Suppressor macrophage treated with lipopolysaccharide for 1 hour (primary cell): Measurements from ENCODE around the gene UHRF1.
"Not testable (repeated sequence)": the region's sequence is repeated elsewhere in the genome, so short reads cannot be mapped to it uniquely, and the experiment has no call there.

Experiments used
- DNase-seq, 3 donors: peaks; one replicate each; pipeline ENCODE4 v3.0.0-alpha.2; 2020 to 2022

Gene UHRF1

GRCh38 chr19:4900879-4901278, 8.4 kb upstream of the UHRF1 start:
- not testable (repeated sequence) for DNase-seq

- no peak for DNase-seq
Observed at GRCh38 chr19:4902796-4903195, 6.5 kb upstream of the UHRF1 start, which contains the start of gene ARRDC5. TSS of gene ARRDC5 (minus strand) at chr19:4902896. CDS start at chr19:4902825, 71 bp downstream.

DNA sequence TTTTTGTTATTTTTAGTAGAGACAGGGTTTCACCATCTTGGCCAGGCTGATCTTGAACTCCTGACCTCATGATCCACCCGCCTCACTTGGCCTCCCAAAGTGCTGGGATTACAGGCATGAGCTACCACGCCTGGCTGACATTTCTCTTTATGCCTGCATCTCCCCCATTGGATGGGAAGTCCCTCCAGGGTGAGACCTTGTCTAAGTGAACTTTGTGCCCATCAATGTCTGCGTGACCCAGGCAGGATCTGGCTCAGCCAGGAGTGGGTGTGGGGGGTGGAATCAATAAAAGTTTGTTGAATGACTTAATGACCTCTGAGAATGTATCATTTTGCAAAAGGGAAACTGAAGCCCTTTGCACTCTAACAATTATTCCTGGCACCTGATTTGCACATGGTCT, 4.8 kb upstream of the UHRF1 start:
- DNase-seq = peak in 1 of 3 donors; percentile 32

DNA sequence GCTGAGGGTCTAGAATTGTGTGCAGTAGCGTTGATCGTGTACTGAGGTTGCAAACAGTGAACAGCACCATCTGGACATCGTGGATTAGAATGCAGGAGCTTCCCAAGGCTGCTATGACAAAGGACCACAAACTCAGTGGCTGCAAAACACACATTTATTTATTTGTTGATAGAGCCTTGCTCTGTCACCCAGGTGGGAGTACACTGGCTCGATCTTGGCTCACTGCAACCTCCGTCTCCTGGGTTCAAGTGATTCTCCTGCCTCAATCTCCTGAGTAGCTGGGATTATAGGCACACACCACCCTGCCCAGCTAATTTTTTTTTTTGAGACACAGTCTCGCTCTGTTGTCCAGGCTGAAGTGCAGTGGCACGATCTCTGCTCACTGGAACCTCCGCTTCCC, 2.3 kb upstream of the UHRF1 start:
- DNase-seq = no peak

DNA sequence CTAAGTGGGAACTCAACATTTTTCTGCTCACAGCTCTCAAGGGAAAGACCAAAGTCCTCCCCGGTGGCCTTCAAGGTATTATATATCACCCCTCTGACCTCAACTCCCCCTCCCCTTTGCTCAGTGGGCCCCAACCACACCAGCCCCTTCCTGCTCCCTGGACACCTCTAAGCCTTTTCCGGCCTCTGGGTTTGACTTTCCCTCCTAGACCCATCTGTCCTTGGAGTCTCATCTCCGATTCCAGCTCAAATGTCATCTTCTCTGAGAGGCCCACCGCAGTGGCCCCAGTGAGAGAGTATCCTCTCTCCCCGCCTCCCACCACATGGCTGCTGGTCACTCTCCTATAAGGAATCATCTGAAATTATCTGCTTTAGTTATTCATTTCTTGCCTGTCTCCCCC, 941 bp upstream of the UHRF1 start:
- DNase-seq = no peak

- DNase-seq = no peak
Observed at GRCh38 chr19:4908781-4909155, 533 bp upstream of the UHRF1 start.

DNA sequence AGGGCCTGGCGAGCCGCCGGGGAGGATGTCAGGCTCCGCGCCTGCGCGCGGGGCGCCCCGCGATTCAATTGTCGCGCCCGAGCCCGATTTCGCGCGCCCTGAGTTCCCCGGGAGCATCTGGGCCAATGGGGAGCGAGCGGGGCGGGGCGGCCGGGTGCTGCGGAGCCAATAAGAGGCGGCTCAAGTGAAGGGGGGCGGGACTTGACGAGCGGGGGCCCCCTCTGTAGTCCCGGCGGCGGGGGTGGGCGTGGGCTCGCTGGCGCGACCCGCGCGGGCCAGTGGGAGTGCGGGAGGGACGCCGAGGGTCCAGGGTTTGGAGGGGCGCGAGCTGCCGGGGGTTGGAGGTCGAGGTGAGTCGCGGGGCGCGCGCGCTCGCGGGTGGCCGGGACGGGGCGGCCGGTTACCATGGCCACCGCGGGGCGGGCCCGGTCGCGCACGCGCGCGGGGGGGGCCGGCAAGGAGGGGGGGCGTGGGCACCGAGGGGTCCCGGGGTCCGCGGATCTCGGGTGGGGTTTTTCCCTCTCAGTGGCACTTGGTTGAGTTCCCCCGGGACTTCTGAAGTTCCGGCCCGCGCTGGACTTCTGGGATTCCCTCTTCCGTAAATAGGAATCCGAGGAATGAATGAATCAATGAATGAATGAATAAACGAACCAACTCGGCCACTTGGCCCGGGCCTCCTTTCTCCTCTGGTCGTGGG, 744 bp downstream of the UHRF1 start:
- DNase-seq = peak; percentile 94 to 98 (median 97)

DNA sequence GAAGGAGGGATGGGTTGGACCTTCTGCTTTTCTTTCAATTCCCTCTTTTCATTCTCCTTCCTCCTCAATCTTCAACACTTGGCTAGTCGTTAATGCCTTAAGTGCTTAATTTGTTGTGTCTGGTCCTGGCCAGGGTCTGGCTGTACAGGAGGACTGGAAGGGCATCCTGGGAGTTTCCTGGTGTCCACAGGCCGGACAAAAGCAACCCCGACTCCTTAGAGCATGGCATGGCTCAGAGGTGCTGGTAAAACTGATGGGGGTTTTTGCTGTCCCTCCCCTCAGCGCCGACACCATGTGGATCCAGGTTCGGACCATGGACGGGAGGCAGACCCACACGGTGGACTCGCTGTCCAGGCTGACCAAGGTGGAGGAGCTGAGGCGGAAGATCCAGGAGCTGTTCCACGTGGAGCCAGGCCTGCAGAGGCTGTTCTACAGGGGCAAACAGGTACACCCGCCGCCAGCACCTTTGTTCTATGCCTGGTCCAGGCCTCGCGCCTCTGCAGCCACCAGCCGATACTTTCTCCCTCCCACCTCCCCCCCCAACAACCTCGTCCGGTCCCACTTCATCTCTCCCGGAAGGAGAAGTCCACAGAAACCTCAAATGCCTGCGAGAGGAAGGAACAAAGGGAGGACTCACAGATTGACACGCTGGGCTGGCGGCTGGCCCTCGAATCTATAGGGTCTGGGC, 1.4 kb downstream of the UHRF1 start:
- DNase-seq = peak; percentile 49 to 57 (median 54)

- DNase-seq = peak in 2 of 3 donors; percentile 26 to 35
Observed at GRCh38 chr19:4911314-4911713, 2.0 kb downstream of the UHRF1 start.

GRCh38 chr19:4911786-4912672, 2.7 kb downstream of the UHRF1 start:
- DNase-seq = peak; percentile 78 to 82 (median 80)

DNA sequence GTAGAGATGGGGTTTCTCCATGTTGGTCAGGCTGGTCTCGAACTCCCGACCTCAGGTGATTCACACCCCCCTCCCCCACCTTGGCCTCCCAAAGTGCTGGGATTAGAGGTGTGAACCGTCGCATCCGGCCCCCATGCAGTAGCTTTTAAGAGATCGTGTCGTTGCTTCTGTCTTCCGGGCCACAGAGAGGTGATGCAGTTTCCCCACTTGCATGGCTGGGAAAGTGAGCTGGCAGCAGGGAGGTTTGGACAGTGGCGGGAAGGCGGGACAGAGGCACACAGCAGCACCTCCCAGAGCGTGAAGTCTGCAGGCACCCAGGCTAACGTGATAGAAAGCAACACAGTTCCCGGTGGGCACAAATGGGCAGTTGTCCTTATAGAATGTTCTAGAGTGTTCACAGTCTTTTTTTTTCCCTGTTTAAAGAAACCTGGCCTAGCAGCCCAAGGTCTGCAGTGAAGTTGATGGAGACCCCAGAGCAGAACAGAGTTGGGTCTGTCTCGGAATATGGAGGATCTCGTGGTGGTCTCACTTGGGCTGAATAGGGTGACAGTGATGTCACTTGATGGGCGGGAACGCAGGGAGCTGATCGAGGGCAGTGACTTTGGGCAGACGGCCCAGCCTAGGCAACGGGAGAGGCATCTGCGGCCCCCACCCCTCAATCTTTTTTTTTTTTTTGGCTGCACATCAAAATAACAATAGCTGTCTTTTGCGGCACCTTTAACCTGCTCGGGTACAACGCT, 4.9 kb downstream of the UHRF1 start:
- DNase-seq = no peak

GRCh38 chr19:4914736-4915501, 5.6 kb downstream of the UHRF1 start:
- peak; percentile 66 to 73 (median 68) for DNase-seq

- peak; percentile 40 to 54 (median 46) for DNase-seq
Observed at GRCh38 chr19:4916292-4917082, 7.2 kb downstream of the UHRF1 start.

- DNase-seq = peak in 2 of 3 donors; percentile 17 to 21
Observed at GRCh38 chr19:4922530-4923275, 13.4 kb downstream of the UHRF1 start.

GRCh38 chr19:4923276-4923747, 14.0 kb downstream of the UHRF1 start:
- DNase-seq = no peak

DNA sequence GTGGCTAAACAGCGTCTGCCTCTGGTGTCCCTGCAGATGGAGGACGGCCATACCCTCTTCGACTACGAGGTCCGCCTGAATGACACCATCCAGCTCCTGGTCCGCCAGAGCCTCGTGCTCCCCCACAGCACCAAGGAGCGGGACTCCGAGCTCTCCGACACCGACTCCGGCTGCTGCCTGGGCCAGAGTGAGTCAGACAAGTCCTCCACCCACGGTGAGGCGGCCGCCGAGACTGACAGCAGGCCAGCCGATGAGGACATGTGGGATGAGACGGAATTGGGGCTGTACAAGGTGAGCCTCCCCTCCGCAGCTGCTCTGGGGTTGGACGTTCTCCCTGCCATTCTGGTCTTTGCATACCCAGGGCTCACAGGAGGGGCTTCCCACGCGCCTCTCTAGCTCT, 19.9 kb downstream of the UHRF1 start:
- no peak for DNase-seq

DNA sequence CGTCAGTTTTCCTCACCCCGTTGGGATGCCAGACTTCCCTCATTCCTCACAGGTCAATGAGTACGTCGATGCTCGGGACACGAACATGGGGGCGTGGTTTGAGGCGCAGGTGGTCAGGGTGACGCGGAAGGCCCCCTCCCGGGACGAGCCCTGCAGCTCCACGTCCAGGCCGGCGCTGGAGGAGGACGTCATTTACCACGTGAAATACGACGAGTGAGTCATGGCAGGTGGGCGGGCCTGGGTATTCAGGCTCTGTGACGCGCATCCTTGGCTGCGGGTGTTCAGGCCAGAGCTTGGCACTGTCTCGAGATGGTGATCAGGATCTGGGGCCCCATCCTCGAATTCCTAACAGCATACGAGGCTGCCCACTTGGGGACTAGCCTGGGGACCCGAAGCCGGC, 21.4 kb downstream of the UHRF1 start:
- peak in 2 of 3 donors; percentile 29 to 38 for DNase-seq

- DNase-seq = no peak
Observed at GRCh38 chr19:4932711-4933110, 23.4 kb downstream of the UHRF1 start.

DNA sequence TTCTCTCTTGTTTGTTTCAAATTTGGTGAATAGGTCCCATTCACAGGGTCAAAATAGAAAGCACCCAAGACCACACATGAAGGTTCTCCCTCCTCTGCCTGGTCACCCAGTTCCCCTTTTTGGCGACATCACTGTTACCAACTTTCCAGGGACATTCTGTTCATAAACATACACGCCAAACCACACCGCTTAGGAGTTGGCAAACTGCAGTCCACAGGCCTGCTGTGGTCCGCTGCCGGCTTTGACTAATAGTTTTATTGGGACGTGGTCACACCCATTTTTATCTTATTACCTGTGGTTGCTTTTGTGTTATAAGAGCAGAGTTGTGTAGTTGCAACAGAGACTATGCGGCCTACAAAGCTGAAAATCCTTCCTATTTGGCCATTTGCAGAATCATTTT, 24.2 kb downstream of the UHRF1 start:
- DNase-seq = peak; percentile 16 to 34 (median 24)

- no peak for DNase-seq
Observed at GRCh38 chr19:4935444-4935843, 26.1 kb downstream of the UHRF1 start.
